GM23248 (cell line): ENCODE measurements around the gene MSMO1.

Source experiments
- EZH2 ChIP-seq: fragments of 200-600 bp; sonication (generic); IDR thresholded peaks from 2 replicates; pipeline ENCODE4 v1.6.1; 2018; ENCODE audit warnings: antibody characterized with exemption, mild to moderate bottlenecking; ENCODE audit not compliant: insufficient read depth, poor library complexity, severe bottlenecking
- EZH2phosphoT487 ChIP-seq: fragments of 200-600 bp; sonication (generic); IDR thresholded peaks from 2 replicates; pipeline ENCODE4 v1.6.1; 2018; ENCODE audit warnings: antibody characterized with exemption, moderate library complexity, mild to moderate bottlenecking, low read depth; ENCODE audit not compliant: insufficient read depth

DNA sequence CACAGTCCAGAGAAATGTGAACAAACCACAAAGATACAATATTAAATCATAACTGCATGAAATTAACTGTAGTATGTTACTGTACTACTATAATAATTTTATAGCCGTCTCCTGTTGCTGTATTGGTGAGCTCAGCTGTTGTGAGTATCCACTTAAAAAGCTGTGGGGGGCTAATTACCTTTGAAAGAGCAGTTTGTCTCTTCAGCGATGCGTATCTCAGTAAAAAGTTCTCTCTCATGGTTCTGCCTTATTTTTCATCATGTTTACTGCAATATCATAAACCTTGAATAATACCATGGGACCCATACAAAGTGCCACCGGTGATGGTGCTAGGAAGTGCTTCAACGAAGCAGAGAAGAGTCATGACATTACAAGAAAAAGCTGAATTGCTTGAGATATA, 8.4 kb upstream of the MSMO1 start:
- TF ChIP-seq EZH2, result no peak
- TF ChIP-seq EZH2phosphoT487, result no peak
